PC-9 (cell line): ENCODE measurements around the gene KREMEN1.

ENCODE experiments used
- EZH2 ChIP-seq: fragments of 200-600 bp; sonication (generic); IDR thresholded peaks from 2 replicates; pipeline ENCODE4 v1.8.0; 2017; ENCODE audit warnings: antibody characterized with exemption, low read depth
- TF ChIP-seq, protein P1 (sequence below): fragments of 200-600 bp; sonication (generic); conservative IDR thresholded peaks from 2 replicates; pipeline ENCODE4 v1.6.1; 2017; ENCODE audit warnings: mixed run types, antibody characterized with exemption, mild to moderate bottlenecking, moderate library complexity

DNA sequence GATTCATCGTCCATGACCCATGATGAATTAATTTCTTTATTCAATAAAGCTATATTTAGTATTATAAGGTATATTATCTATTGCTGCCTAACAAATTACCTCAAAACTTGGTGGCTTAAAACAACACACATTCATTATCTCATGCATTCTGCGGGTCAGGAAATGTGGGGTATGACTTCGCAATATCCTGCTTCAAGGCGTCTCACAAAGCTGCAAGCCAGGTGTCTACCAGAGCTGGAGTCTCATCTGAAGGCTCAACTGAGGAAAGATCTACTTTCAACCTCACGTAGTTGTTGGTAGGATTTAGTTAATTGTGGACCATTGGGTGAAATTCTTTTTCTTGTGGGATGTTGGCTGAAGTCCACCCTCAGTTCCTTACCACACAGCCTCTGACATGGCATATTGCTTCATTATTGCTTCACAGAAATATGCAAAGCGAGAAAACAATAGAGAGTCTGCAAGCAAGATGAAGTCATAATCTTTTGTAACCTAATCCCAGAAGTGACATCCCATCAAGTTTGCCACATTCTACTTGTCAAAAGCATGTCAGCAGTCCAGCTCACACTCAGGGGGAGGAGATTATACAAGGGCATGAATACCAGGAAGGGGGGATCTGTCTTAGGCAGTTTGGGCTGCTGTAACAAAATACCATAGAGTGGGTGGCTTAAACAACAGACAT lies 45.1 kb downstream of the KREMEN1 start:
- TF ChIP-seq, protein P1, sequence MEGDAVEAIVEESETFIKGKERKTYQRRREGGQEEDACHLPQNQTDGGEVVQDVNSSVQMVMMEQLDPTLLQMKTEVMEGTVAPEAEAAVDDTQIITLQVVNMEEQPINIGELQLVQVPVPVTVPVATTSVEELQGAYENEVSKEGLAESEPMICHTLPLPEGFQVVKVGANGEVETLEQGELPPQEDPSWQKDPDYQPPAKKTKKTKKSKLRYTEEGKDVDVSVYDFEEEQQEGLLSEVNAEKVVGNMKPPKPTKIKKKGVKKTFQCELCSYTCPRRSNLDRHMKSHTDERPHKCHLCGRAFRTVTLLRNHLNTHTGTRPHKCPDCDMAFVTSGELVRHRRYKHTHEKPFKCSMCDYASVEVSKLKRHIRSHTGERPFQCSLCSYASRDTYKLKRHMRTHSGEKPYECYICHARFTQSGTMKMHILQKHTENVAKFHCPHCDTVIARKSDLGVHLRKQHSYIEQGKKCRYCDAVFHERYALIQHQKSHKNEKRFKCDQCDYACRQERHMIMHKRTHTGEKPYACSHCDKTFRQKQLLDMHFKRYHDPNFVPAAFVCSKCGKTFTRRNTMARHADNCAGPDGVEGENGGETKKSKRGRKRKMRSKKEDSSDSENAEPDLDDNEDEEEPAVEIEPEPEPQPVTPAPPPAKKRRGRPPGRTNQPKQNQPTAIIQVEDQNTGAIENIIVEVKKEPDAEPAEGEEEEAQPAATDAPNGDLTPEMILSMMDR = no peak
- no peak for TF ChIP-seq EZH2
